Measurements from ENCODE around the gene OXSM. TPM values are rescaled to one million over a fixed set of nuclear protein-coding genes. Genes with fewer than 3 reads are reported as not detected.

OXSM gene
- 11.1 TPM for total RNA-seq

DNA sequence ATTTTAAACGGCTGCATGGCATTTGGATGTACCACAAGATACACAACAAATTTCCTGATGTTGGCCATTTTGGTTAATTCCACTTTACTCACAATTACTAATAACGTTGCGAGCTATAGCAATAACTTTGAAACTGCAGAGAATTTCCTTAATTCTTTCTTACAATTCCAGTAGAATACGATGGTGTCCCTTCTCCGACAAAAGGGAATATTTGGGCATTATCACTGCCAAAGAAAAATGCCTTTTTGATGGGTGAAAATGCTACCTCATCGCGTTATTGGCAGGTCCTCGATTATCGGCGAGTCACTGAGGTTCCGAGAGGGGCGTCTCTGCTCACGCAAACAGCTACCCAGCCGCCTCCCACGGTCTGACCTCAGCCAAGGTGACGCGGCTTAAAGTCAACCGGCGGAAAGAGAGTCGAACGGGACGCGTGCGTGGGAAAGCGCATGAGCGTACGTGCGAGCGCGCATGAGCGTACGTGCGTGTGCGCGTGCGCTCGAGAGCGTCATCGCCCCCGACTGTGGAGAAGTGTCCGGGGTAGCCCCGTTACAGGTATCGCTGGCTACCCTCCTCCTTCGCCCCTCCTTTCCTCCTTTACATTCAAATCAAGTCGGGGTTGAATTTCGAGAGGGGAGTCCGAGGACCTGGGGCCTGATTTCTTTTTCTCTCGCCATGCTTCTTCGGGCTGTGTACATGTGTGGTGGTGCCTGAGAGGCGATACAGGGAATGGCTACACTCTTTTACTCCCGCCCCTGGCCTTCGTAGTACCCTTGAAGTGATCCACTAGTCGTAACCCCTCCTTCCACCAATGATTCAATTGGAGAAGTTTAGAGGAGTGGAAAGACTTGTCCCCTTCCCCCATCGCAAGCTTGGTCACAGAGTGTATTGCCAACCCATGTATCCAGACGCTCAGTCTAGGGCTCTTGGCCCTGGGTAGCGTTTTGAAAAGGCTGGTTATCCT lies at the start of gene OXSM:
OXSM (plus strand) TSS at position 495 of the 961 bp plus-strand sequence. CDS start 931 bp downstream, outside the sequence.

DNA sequence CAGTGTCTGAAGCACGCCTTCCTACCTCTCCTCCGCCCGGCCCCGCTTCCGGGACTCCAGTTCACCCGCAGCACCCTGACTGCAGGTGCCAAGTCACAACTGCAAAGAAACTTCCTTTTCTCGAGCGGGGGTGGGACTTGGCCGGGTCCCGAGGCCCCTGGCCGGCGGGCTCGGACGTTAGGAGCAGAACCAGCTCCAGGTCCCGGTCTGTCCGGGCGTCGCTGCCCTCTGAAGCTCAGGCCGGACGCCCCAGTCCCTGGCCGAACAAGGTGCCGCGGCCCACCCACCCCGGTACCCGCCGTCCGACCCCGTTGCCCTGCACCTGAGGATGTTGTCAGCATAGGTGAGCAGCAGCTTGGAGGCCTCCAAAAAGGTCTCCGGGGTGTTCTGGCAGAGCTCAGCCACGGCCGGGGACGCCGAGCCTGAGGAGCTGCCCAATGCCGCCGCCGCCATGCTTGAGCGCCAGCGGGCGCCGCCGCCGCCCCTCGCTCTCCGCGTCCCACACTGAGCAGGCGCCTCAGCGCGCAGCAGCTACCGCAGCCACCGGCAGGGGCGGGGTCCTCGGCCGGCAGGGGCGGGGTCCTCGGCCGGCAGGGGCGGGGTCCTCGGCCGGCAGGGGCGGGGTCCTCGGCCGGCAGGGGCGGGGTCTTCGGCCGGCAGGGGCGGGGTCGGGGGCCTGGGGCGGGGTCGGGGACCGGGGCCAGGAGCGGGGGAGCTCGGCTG lies 6.8 kb upstream of the OXSM start, which contains the start of gene NGLY1:
NGLY1 (minus strand) TSS at position 506 of the 723 bp plus-strand sequence; CDS start at position 453, 53 bp downstream.

Other genes starting within 250 kb of the OXSM start
- gene TOP2B, start 125.2 kb upstream of the OXSM start, total RNA-seq: 302 TPM
- 46.1 TPM for gene NGLY1, start 6.6 kb upstream of the OXSM start, total RNA-seq